Small intestine (tissue), 7 donors: ENCODE measurements around the gene MISP. TPM values are rescaled to one million over a fixed set of nuclear protein-coding genes. Genes with fewer than 3 reads are reported as not detected.

Source experiments
- DNase-seq, 2 donors: peaks; one replicate each; pipeline versions ENCODE4 v3.0.0 to v3.0.0-alpha.2; 2013
- FAIRE-seq: peaks from 2 replicates; lab custom pipeline; 2012; peaks lifted over from hg19 to GRCh38; lab: Jason Lieb, UNC
- H3K27ac ChIP-seq, 3 donors: one replicate each; pipeline ENCODE4 v1.5.1; 2013; ENCODE audit warnings: low read length in 2 of 3, mild to moderate bottlenecking in 2 of 3, control low read depth in 1 of 3, inconsistent platforms in 1 of 3, low read depth in 1 of 3, moderate library complexity in 1 of 3
- H3K27me3 ChIP-seq, 3 donors: one replicate each; pipeline ENCODE4 v1.6.1; 2013; ENCODE audit warnings: low read length in 3 of 3, inconsistent platforms in 1 of 3; ENCODE audit not compliant: control insufficient read depth in 3 of 3, insufficient read depth in 3 of 3
- H3K36me3 ChIP-seq, 3 donors: one replicate each; pipeline ENCODE4 v1.6.1; 2013; ENCODE audit warnings: low read length in 3 of 3, inconsistent platforms in 1 of 3, low read depth in 1 of 3, mild to moderate bottlenecking in 1 of 3, moderate library complexity in 1 of 3; ENCODE audit not compliant: control insufficient read depth in 3 of 3, insufficient read depth in 2 of 3
- H3K4me1 ChIP-seq, 3 donors: one replicate each; pipeline ENCODE4 v1.6.1; 2013; ENCODE audit warnings: low read length in 2 of 3, inconsistent platforms in 1 of 3, low read depth in 1 of 3, mild to moderate bottlenecking in 1 of 3, moderate library complexity in 1 of 3; ENCODE audit not compliant: control insufficient read depth in 3 of 3, insufficient read depth in 2 of 3
- H3K4me3 ChIP-seq, 3 donors: one replicate each; pipeline ENCODE4 v1.5.1; 2013; ENCODE audit warnings: low read length in 3 of 3, control low read depth in 1 of 3, inconsistent platforms in 1 of 3, low read depth in 1 of 3, mild to moderate bottlenecking in 1 of 3, moderate library complexity in 1 of 3
- H3K9me3 ChIP-seq, 2 donors: one replicate each; pipeline ENCODE4 v1.6.1; 2013; ENCODE audit warnings: low read depth in 1 of 2, low read length in 1 of 2; ENCODE audit not compliant: control insufficient read depth in 2 of 2, insufficient read depth in 1 of 2
- WGBS, 3 donors: extraction: QIAGEN DNeasy Blood & Tissue Kit; methylation state at CpG; one replicate each; pipeline ENCODE4 v1.1.7; 2013; 5-methylcytosine and 5-hydroxymethylcytosine counted together
- polyA plus RNA-seq, 4 donors: library from polyadenylated mRNA; stranded (reverse) in 3 of 4; unstranded in 1 of 4; fragments of 200-250 nt in 3 of 4; fragments of 120-200 nt in 1 of 4; gene quantifications; one replicate each; pipeline versions ENCODE4 v1.2.1 to v1.2.3, GENCODE V29; 2013
- donor health status: healthy with polysubstance abuse.
- donor health status: control.
- donor health status: control.
- donor health status: Bipolar disorder and iron deficiency.
- donor health status: healthy.

The MISP gene
- polyA plus RNA-seq, 4 donors = 189 to 644 (median 383) TPM

- Histone ChIP-seq H3K4me3 (peak overlapping the region in 2 of 3 donors; percentile 37 to 65), H3K27me3 (no peaks in the 10 kb centered on the region), H3K4me1 (peaks cover 8 to 43% (median 13%) of the 10 kb centered on the region in 3 donors), H3K27ac (peak overlapping the region in 2 of 3 donors; percentile 77 to 98), H3K36me3 (peaks cover 22 to 87% (median 34%) of the 10 kb centered on the region in 3 donors), H3K9me3 (no peaks in the 10 kb centered on the region)
- FAIRE-seq (no peak), DNase-seq (peak in 1 of 2 donors; percentile 43)
- 27 to 33% (median 31%) methylated on average over 19 to 23 of the region's 23 CpGs for WGBS, 3 donors
These were observed 51.1 kb downstream of the MISP start for GRCh38 chr19:801861-802497.

- H3K36me3 ChIP-seq = peaks cover 23 to 93% (median 35%) of the 10 kb centered on the region in 3 donors
- H3K27me3 ChIP-seq = no peaks in the 10 kb centered on the region
- peak in 1 of 2 donors; percentile 25 for DNase-seq
- peak overlapping the region in 1 of 3 donors; percentile 77 for H3K27ac ChIP-seq
- H3K4me1 ChIP-seq = peaks cover 8 to 43% (median 13%) of the 10 kb centered on the region in 3 donors
- peak overlapping the region in 1 of 3 donors; percentile 65 for H3K4me3 ChIP-seq
- WGBS, 3 donors = 55 to 65% (median 64%) methylated on average over 28 of the region's 28 CpGs
- FAIRE-seq = no peak
- no peaks in the 10 kb centered on the region for H3K9me3 ChIP-seq
These were observed 51.7 kb downstream of the MISP start for GRCh38 chr19:802498-803098.

- Histone ChIP-seq H3K27ac (no peak overlapping the region), H3K4me1 (peaks cover 8 to 43% (median 13%) of the 10 kb centered on the region in 3 donors), H3K9me3 (no peaks in the 10 kb centered on the region), H3K4me3 (no peak overlapping the region), H3K27me3 (no peaks in the 10 kb centered on the region), H3K36me3 (peaks cover 28 to 97% (median 39%) of the 10 kb centered on the region in 3 donors)
- FAIRE-seq (no peak), DNase-seq (no peak)
- WGBS, 3 donors = 80 to 83% (median 81%) methylated on average over 17 of the region's 17 CpGs
These were observed 52.2 kb downstream of the MISP start for GRCh38 chr19:803099-803561.

GRCh38 chr19:803686-804418 is 52.9 kb downstream of the MISP start:
- Histone ChIP-seq H3K27me3 (no peaks in the 10 kb centered on the region), H3K36me3 (peaks cover 33 to 97% (median 46%) of the 10 kb centered on the region in 3 donors), H3K9me3 (no peaks in the 10 kb centered on the region), H3K27ac (no peak overlapping the region), H3K4me1 (peaks cover 8 to 43% (median 13%) of the 10 kb centered on the region in 3 donors), H3K4me3 (no peak overlapping the region)
- peak in 1 of 2 donors; percentile 8 for DNase-seq
- 82 to 83% (median 82%) methylated on average over 31 of the region's 31 CpGs for WGBS, 3 donors
- no peak for FAIRE-seq

GRCh38 chr19:804419-805165 is 53.7 kb downstream of the MISP start:
- FAIRE-seq = no peak
- H3K27me3 ChIP-seq = no peaks in the 10 kb centered on the region
- no peak overlapping the region for H3K4me3 ChIP-seq
- H3K4me1 ChIP-seq = peaks cover 8 to 36% (median 9%) of the 10 kb centered on the region in 3 donors
- no peak overlapping the region for H3K27ac ChIP-seq
- H3K36me3 ChIP-seq = peaks cover 33 to 97% (median 46%) of the 10 kb centered on the region in 3 donors
- WGBS, 3 donors = 92 to 93% (median 92%) methylated on average over 50 to 53 of the region's 53 CpGs
- DNase-seq = peak in 1 of 2 donors; percentile 4
- H3K9me3 ChIP-seq = no peaks in the 10 kb centered on the region

GRCh38 chr19:805166-805551 is 54.2 kb downstream of the MISP start:
- WGBS, 3 donors = 90 to 92% (median 91%) methylated on average over 31 to 33 of the region's 33 CpGs
- H3K36me3 ChIP-seq = peaks cover 34 to 97% (median 50%) of the 10 kb centered on the region in 3 donors
- H3K4me1 ChIP-seq = peaks cover 7 to 31% (median 8%) of the 10 kb centered on the region in 3 donors
- H3K27me3 ChIP-seq = no peaks in the 10 kb centered on the region
- no peak overlapping the region for H3K27ac ChIP-seq
- no peak overlapping the region for H3K4me3 ChIP-seq
- FAIRE-seq = no peak
- DNase-seq = no peak
- H3K9me3 ChIP-seq = no peaks in the 10 kb centered on the region

GRCh38 chr19:805600-806550 is 55.0 kb downstream of the MISP start:
- WGBS, 3 donors = 93 to 94% (median 93%) methylated on average over 66 to 93 of the region's 93 CpGs
- Histone ChIP-seq H3K4me3 (no peak overlapping the region), H3K27ac (no peak overlapping the region), H3K36me3 (peaks cover 41 to 97% (median 57%) of the 10 kb centered on the region in 3 donors), H3K9me3 (no peaks in the 10 kb centered on the region), H3K27me3 (no peaks in the 10 kb centered on the region), H3K4me1 (peaks cover 3 to 24% (median 3%) of the 10 kb centered on the region in 3 donors)
- DNase-seq = no peak
- no peak for FAIRE-seq
